Measurements from ENCODE around the gene ACOXL.

Gene ACOXL

DNA sequence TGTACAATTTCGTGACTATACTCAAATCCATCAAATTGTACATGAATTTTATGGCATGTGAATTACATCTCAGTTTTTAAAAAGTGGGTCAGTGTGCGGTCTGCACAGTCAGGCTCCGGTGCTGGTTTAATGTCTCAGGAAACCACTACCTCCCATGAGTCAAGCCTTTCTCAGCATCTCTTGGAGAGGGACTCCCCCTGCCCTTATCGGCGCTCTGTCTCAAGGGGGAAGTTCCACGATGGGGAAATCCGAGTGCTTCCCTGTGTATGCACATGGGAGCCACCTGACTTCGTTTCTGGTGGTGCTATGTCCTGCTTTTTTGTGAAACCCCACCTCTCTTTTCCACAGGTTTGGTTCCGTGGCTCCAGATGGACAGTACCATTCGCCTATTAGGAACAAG lies 72.5 kb downstream of the ACOXL start:
- peak overlapping the region in 1 of 10 experiments; percentile 21; a peak in 2 of 20 replicates for H3K4me3 ChIP-seq
- H4K20me1 ChIP-seq, result peaks cover 0 to 21% (median 9%) of the 10 kb centered on the region in 11 experiments; a peak in 8 of 22 replicates
- H3K36me3 ChIP-seq, result no peaks in the 10 kb centered on the region
- H3K4me2 ChIP-seq, result peak overlapping the region; percentile 69 to 98 (median 90)
- peaks cover 24 to 56% (median 41%) of the 10 kb centered on the region in 10 experiments for H3K4me1 ChIP-seq
- peak overlapping the region in 9 of 11 experiments; percentile 44 to 72 (median 63); a peak in 15 of 22 replicates for H3K27ac ChIP-seq
- peak in 5 of 11 experiments; percentile 15 to 73 (median 27); a peak in 2 of 22 replicates for TF ChIP-seq Cebpa-rat (IDR thresholded peaks at IDR 0.05)
- peak overlapping the region in 3 of 11 experiments; percentile 44 to 56 (median 45); a peak in 3 of 22 replicates for H3K9ac ChIP-seq
- peaks cover 11 to 22% (median 17%) of the 10 kb centered on the region in 11 experiments for H3K9me3 ChIP-seq (replicated peaks in 1 of 11)
- peaks cover 9 to 40% (median 34%) of the 10 kb centered on the region in 11 experiments; a peak in 19 of 22 replicates for H3K27me3 ChIP-seq

- Histone ChIP-seq H3K4me1 (peaks cover 24 to 67% (median 45%) of the 10 kb centered on the region in 10 experiments), H3K9ac (peak overlapping the region in 8 of 11 experiments; percentile 33 to 65 (median 48); a peak in 14 of 22 replicates), H3K36me3 (no peaks in the 10 kb centered on the region), H3K27ac (peak overlapping the region in 9 of 11 experiments; percentile 44 to 72 (median 63); a peak in 17 of 22 replicates), H3K9me3 (replicated peaks in 1 of 11) (peaks cover 9 to 15% (median 10%) of the 10 kb centered on the region in 11 experiments), H3K27me3 (peaks cover 9 to 40% (median 34%) of the 10 kb centered on the region in 11 experiments; a peak in 19 of 22 replicates), H4K20me1 (peaks cover 0 to 21% (median 9%) of the 10 kb centered on the region in 11 experiments; a peak in 8 of 22 replicates), H3K4me2 (peak overlapping the region; percentile 69 to 98 (median 90)), H3K4me3 (peak overlapping the region in 7 of 10 experiments; percentile 6 to 28 (median 21); a peak in 9 of 20 replicates)
- no peak for TF ChIP-seq Cebpa-rat (IDR thresholded peaks at IDR 0.05)
Observed at GRCh38 chr2:110805894-110806452, 73.6 kb downstream of the ACOXL start.

- peaks cover 0 to 21% (median 9%) of the 10 kb centered on the region in 11 experiments; a peak in 8 of 22 replicates for H4K20me1 ChIP-seq
- H3K27ac ChIP-seq, result no peak overlapping the region
- H3K4me3 ChIP-seq, result no peak overlapping the region
- H3K4me2 ChIP-seq, result peak overlapping the region in 9 of 11 experiments; percentile 79 to 98 (median 91); a peak in 18 of 22 replicates
- TF ChIP-seq Cebpa-rat (IDR thresholded peaks at IDR 0.05), result no peak
- H3K9ac ChIP-seq, result no peak overlapping the region
- H3K36me3 ChIP-seq, result no peaks in the 10 kb centered on the region
- peaks cover 9 to 15% (median 10%) of the 10 kb centered on the region in 11 experiments for H3K9me3 ChIP-seq (replicated peaks in 1 of 11)
- peaks cover 24 to 82% (median 54%) of the 10 kb centered on the region in 10 experiments for H3K4me1 ChIP-seq
- peaks cover 9 to 40% (median 33%) of the 10 kb centered on the region in 11 experiments; a peak in 19 of 22 replicates for H3K27me3 ChIP-seq
Observed at GRCh38 chr2:110807522-110807921, 75.1 kb downstream of the ACOXL start.

- Histone ChIP-seq H3K27me3 (peaks cover 9 to 35% (median 26%) of the 10 kb centered on the region in 11 experiments; a peak in 19 of 22 replicates), H3K27ac (no peak overlapping the region), H3K4me3 (no peak overlapping the region), H3K4me1 (peaks cover 17 to 83% (median 55%) of the 10 kb centered on the region in 10 experiments), H3K9ac (no peak overlapping the region), H3K4me2 (peak overlapping the region in 7 of 11 experiments; percentile 13 to 95 (median 46); a peak in 13 of 22 replicates), H4K20me1 (peaks cover 0 to 18% (median 9%) of the 10 kb centered on the region in 11 experiments; a peak in 8 of 22 replicates), H3K9me3 (replicated peaks in 1 of 11) (no peaks in the 10 kb centered on the region), H3K36me3 (no peaks in the 10 kb centered on the region)
- TF ChIP-seq Cebpa-rat (IDR thresholded peaks at IDR 0.05), result no peak
Observed at GRCh38 chr2:110810404-110810803, 78.0 kb downstream of the ACOXL start.

DNA sequence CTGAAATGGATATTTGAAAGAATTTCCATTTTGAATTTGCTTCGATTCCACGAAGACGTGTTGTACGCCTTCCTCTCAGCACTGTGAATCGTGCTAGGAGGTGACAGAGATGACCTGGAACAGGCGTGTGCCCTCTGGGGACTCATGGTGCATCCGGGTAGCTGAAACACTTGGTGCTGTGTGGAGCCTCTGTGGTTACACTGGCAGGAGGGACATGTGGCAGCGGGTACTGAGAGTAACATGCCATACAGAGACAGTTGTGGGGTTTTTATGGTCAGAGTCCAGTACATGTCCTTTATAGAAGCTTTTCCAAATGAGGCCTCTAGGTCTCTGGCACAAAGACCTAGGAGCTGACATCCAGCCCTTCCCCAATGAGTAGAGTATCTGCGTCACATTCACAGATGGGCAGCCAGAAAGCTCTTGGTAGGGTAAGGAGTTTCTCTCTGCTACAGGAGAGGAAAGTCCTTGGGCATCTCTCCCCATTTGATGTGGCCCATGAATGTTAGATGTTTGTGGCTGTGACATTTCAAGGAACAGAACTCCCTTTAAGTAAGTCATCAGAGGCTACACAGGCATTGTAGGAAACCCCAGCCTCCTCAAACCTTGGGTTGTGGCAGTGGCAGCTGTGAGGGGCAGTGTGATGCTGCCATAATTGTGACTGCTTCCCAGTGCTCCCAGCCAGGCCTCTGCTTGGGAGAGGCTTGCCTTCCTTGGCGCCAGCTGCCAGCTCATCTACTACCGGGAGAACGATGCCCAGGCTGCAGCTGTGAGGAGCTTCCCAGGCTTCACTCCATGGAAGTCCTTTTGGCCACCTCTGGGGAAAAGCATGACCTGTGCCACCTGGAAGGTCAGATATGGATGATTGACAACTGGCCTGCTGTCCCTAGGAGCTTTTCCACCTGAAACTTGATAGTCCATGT lies 80.6 kb downstream of the ACOXL start:
- H3K4me2 ChIP-seq, result peak overlapping the region in 9 of 11 experiments; percentile 40 to 82 (median 64); a peak in 18 of 22 replicates
- peaks cover 0 to 57% (median 30%) of the 10 kb centered on the region in 10 experiments; a peak in 16 of 20 replicates for H3K4me1 ChIP-seq
- no peaks in the 10 kb centered on the region for H3K9me3 ChIP-seq (replicated peaks in 1 of 11)
- H3K27ac ChIP-seq, result no peak overlapping the region
- H3K36me3 ChIP-seq, result no peaks in the 10 kb centered on the region
- H3K9ac ChIP-seq, result 0 out of 22 replicates have a peak overlapping the region, but pooled peaks of 1 of the 11 experiments have one; percentile 2
- peaks cover 0 to 15% (median 9%) of the 10 kb centered on the region in 11 experiments; a peak in 13 of 22 replicates for H3K27me3 ChIP-seq
- no peak for TF ChIP-seq Cebpa-rat (IDR thresholded peaks at IDR 0.05)
- H3K4me3 ChIP-seq, result no peak overlapping the region
- H4K20me1 ChIP-seq, result no peaks in the 10 kb centered on the region

- Histone ChIP-seq H3K4me2 (peak overlapping the region in 4 of 11 experiments; percentile 70 to 82 (median 79); a peak in 5 of 22 replicates), H3K27me3 (peaks cover 0 to 7% (median 1%) of the 10 kb centered on the region in 11 experiments; a peak in 5 of 22 replicates), H4K20me1 (no peaks in the 10 kb centered on the region), H3K4me3 (no peak overlapping the region), H3K9ac (no peak overlapping the region), H3K27ac (no peak overlapping the region), H3K36me3 (no peaks in the 10 kb centered on the region), H3K4me1 (peaks cover 0 to 49% (median 26%) of the 10 kb centered on the region in 10 experiments; a peak in 16 of 20 replicates), H3K9me3 (replicated peaks in 1 of 11) (no peaks in the 10 kb centered on the region)
- TF ChIP-seq Cebpa-rat (IDR thresholded peaks at IDR 0.05), result no peak
Observed at GRCh38 chr2:110813896-110814295, 81.5 kb downstream of the ACOXL start.

DNA sequence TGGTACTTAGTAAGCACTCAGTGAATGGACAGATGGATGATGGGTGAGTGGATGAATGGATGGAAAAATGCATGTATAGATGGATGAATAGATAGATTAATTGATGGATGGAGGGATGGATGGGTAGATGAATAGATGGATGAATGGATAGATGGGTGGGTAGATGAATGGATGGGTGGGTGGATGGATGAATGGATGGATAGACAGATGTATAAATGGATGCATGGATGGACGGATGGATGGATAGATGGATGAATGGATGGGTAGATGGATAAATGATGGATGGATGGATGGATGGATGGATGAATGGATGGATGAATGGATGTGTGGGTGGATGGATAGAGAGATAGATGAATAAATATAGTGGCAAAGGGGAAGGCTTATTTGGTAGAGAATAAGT lies 83.6 kb downstream of the ACOXL start:
- Histone ChIP-seq H3K9me3 (replicated peaks in 1 of 11) (no peaks in the 10 kb centered on the region), H3K4me2 (no peak overlapping the region), H3K4me1 (peaks cover 0 to 41% (median 29%) of the 10 kb centered on the region in 10 experiments; a peak in 16 of 20 replicates), H3K27ac (no peak overlapping the region), H3K36me3 (no peaks in the 10 kb centered on the region), H3K27me3 (no peaks in the 10 kb centered on the region), H3K4me3 (no peak overlapping the region), H4K20me1 (no peaks in the 10 kb centered on the region), H3K9ac (no peak overlapping the region)
- TF ChIP-seq Cebpa-rat (IDR thresholded peaks at IDR 0.05), result no peak
